Stimulated activated CD4-positive, alpha-beta T cell treated with anti-CD3 and anti-CD28 coated beads, TNF-alpha, amount 100 ng/mL, for 1 hour (primary cell): ENCODE results near the gene NDUFB10.
"Not testable (repeated sequence)": the region's sequence is repeated elsewhere in the genome, so short reads cannot be mapped to it uniquely, and the experiment has no call there.

Experiments
- DNase-seq, 3 donors: peaks; one replicate each; pipeline ENCODE4 v3.0.0-alpha.2; 2020; ENCODE audit warnings: low read depth in 3 of 3, low spot score in 1 of 3

Gene NDUFB10

GRCh38 chr16:1959269-1960039, at the start of gene NDUFB10:
NDUFB10 (plus strand) TSS chr16:1959538; CDS start chr16:1959625, 87 bp downstream.
- DNase-seq = peak; percentile 72 to 93 (median 80)

GRCh38 chr16:1909561-1910231, 49.6 kb upstream of the NDUFB10 start:
- no peak for DNase-seq

DNA sequence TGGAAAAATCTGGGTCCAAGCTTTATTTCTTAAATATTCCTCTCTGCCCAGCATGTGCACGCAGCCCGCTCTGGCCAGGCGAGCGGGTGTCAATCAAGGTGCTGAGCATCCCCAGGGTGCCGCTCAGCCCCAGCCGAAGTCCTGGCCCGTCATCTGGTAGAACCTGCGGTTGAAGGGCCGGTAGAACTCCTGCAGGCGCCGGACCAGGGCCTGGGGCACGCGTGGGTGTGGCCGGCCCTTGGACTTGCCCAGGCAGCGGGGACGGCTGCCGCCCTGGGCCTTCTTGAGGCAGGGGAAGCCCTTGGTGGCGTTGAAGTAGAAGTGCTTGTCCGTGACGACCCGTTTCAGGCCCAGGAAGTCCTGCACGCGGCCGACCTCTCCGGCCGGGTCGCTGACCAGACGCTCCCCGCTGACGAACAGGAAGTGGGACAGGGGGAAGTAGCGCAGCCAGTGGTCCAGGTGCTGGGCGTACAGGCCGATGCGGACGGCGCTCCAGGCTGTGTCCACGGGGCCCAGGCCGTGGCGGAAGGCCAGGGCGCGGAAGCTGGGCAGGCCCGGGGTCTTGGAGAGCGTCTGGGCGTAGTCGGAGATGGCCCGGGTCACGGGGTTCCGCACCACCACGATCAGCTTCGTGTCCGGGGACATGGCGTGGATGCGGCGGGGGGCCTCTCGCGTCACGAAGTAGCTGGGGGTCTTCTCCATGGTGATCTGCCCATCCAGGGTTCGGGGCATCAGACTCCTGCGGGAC, 47.7 kb upstream of the NDUFB10 start:
- DNase-seq = no peak

- no peak for DNase-seq
Observed at GRCh38 chr16:1912215-1912543, 47.2 kb upstream of the NDUFB10 start.

GRCh38 chr16:1913327-1914083, 45.8 kb upstream of the NDUFB10 start:
- no peak for DNase-seq

GRCh38 chr16:1914084-1914608, 45.2 kb upstream of the NDUFB10 start:
- no peak for DNase-seq

DNA sequence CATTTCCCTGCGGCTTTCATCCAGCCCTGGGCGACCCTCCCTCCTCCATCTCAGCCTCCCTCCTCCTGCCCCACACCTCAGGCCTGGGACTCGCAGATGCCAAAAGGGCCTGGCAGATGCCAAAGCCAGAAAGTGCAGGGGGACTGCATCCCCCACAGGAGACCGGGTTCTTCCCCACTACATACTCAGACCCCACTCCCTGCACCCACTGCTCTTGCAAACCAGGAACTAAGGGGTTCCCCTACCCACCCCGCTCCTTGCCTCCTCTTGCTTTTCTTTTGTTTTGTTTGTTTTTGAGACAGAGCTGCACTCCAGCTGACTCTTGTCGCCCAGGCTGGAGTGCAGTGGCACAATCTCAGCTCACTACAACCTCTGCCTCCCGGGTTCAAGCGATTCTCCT, 44.4 kb upstream of the NDUFB10 start:
- DNase-seq = no peak

GRCh38 chr16:1915732-1916639, 43.4 kb upstream of the NDUFB10 start:
- no peak for DNase-seq

- DNase-seq = no peak
Observed at GRCh38 chr16:1916640-1916990, 42.7 kb upstream of the NDUFB10 start.

GRCh38 chr16:1917056-1917664, 42.2 kb upstream of the NDUFB10 start:
- DNase-seq = no peak

DNA sequence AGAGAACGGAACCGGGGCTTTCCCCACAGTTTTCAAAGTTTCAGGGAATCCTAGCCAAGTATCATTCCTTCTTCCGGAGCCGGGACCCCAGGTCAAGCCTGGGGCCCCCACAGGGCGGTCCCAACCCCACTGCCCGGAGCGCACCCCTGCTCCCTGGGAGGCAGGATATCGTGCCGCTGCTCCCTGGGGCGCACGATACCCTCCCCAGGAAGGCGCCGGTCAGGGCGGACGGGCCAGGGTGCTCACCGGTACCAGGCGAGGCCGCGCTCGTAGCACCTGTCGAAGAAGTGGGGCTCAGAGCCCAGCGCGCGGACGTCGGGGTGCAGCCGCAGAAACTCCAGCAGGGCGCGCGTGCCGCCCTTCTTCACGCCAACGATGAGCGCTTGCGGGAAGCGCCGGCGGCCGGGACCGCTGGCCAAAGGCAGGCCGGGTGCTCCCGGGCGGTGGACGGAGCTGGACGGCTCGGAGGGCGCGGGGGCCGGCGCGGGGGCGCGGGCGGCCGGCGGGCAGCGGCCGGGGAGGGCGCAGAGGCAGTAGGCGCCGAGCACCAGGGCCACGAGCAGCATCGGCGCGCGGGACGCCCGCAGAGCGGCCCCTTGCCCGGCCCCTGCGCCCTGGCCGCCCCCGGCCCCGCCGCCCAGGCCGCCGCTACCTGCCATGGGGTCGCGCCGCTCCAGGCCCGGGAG, 41.5 kb upstream of the NDUFB10 start:
- DNase-seq = no peak

- DNase-seq = no peak
Observed at GRCh38 chr16:1918351-1919326, 40.7 kb upstream of the NDUFB10 start, which contains the start of gene HS3ST6. HS3ST6 (minus strand) TSS chr16:1918415; CDS start chr16:1918323, 92 bp downstream.

DNA sequence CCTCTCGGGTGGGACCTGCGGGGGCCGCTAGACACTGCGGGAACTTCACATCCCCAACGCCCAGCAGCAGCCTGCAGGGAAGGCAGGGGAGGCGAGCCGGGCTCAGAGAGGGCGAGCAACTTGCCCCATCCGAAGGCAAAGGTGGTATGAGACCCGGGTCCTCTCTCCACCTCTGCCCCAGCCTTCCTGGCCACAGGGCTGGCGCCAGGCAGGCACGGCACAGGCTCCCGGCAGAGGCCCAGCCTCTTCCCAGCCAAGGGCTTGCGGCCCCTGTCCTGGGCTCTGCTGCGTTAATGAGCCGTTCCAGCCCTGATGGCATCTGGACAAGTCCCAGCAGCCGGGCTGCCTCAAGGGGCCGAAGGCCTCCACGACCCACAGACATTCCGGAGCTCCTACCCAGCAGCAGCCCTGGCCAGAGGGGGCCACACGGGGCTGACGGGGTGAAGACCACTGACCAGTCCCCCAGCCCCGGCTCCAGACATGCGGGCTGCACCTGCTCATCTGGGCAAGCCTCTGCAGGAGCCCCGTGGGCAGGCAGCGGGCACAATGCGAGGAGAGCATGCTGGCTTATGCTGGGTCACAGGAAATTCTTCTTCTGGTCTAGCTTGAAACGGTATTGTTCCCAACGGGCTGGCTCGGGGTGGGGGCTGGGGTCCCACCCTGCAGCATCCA, 39.9 kb upstream of the NDUFB10 start:
- DNase-seq = no peak

DNA sequence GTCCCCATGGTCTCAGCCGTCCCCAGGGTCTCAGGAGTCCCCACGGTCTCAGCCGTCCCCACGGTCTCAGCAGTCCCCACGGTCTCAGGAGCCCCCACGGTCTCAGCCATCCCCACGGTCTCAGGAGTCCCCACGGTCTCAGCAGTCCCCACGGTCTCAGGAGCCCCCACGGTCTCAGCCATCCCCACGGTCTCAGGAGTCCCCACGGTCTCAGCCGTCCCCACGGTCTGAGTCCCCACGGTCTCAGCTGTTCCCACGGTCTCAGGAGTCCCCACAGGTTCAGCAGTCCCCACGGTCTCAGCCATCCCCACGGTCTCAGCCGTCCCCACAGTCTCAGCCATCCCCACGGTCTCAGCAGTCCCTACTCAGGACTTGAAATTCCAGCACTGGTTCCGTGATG, 39.2 kb upstream of the NDUFB10 start:
- not testable (repeated sequence) for DNase-seq

DNA sequence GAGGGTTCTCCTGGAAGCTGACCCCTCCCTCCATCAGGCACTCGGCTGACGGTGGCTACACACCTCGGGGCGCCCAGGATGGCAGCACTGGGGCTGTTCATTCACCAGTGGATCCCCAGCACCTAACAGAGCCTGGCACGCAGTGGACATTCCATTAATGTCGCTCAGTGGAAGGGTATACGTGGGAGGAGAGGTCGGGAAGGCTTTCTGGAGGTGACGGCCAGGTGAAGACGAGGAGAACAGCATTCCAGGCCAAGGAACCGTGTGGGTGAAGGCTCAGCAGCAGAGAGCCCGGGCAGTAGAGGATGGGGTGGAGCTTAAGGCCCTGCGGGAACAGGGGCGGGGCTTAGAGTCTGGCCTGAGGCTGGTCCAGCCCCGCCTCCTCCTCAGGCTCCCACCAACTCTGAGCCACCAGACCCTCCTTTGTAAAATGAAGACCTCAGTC, 38.6 kb upstream of the NDUFB10 start:
- no peak for DNase-seq

GRCh38 chr16:1922357-1922756, 37.0 kb upstream of the NDUFB10 start:
- DNase-seq = no peak
